H1 (cell line): ENCODE results near the gene TRMT10A. TPM values are rescaled to one million over a fixed set of nuclear protein-coding genes. Genes with fewer than 3 reads are reported as not detected.

ENCODE experiments used
- CTCF ChIA-PET: fragments of 300-600 bp; sonication (Branson Sonifier 250); formaldehyde crosslinking; loops from one replicate; lab custom pipeline; 2021; ENCODE audit not compliant: partially characterized antibody; lab: Charles Lee
- POLR2A ChIA-PET: fragments of 300-600 bp; sonication (Branson Sonifier 250); formaldehyde crosslinking; loops from one replicate; lab custom pipeline; 2021; ENCODE audit warnings: inconsistent platforms; ENCODE audit not compliant: partially characterized antibody; lab: Charles Lee
- DNase-seq, 2 experiments: peaks; one replicate each; pipeline versions ENCODE4 v3.0.0 to v3.0.0-alpha.2; 2010 to 2022; ENCODE audit warnings: low spot score in 2 of 2, low read depth in 1 of 2, mixed read lengths in 1 of 2
- FAIRE-seq: peaks from 2 replicates; lab custom pipeline; 2011; peaks lifted over from hg19 to GRCh38; lab: Jason Lieb, UNC
- H2AFZ ChIP-seq: 2 replicates; pipeline ENCODE4 v1.8.1; 2012; ENCODE audit warnings: low read length, inconsistent platforms
- H2AK5ac ChIP-seq: 2 replicates; pipeline ENCODE4 v1.6.1; 2013; ENCODE audit warnings: low read depth, low read length
- H2BK120ac ChIP-seq: replicated peaks from 2 replicates; pipeline ENCODE3; 2013; ENCODE audit warnings: low read depth, low read length, inconsistent platforms
- H2BK12ac ChIP-seq: 2 replicates; pipeline ENCODE4 v1.6.1; 2013; ENCODE audit warnings: low read depth, low read length
- H2BK15ac ChIP-seq: 2 replicates; pipeline ENCODE4 v1.6.1; 2013; ENCODE audit warnings: low read length
- H2BK20ac ChIP-seq: 2 replicates; pipeline ENCODE4 v1.6.1; 2013; ENCODE audit warnings: low read length
- H2BK5ac ChIP-seq: 2 replicates; pipeline ENCODE4 v1.6.1; 2013; ENCODE audit warnings: low read depth, low read length
- H3K14ac ChIP-seq: 2 replicates; pipeline ENCODE4 v1.6.1; 2013; ENCODE audit warnings: inconsistent platforms; ENCODE audit not compliant: insufficient read length
- H3K18ac ChIP-seq: 2 replicates; pipeline ENCODE4 v1.6.1; 2013; ENCODE audit warnings: low read length; ENCODE audit errors: extremely low read depth
- H3K23ac ChIP-seq: 2 replicates; pipeline ENCODE4 v1.6.1; 2013; ENCODE audit warnings: inconsistent platforms; ENCODE audit not compliant: insufficient read length
- H3K23me2 ChIP-seq: 2 replicates; pipeline ENCODE4 v1.6.1; 2013; ENCODE audit warnings: low read depth, low read length
- H3K27ac ChIP-seq: 2 replicates; pipeline ENCODE4 v1.6.1; 2011; ENCODE audit warnings: low read depth, low read length, inconsistent platforms
- H3K27me3 ChIP-seq, 4 experiments: replicated peaks in 1 of 4; 1 replicate in 1 of 4; 2 replicates in 3 of 4; pipeline versions ENCODE4 v1.6.1 to v1.8.1; 2011 to 2013; ENCODE audit warnings: low read length in 3 of 4, mild to moderate bottlenecking in 3 of 4, inconsistent platforms in 2 of 4, mixed read lengths in 2 of 4, moderate library complexity in 1 of 4; ENCODE audit not compliant: control insufficient read depth in 3 of 4, insufficient read depth in 3 of 4; ENCODE audit errors: extremely low read depth in 1 of 4
- H3K36me3 ChIP-seq, 4 experiments: 2 replicates each; pipeline versions ENCODE4 v1.6.1 to v1.8.1; 2011 to 2013; ENCODE audit warnings: mild to moderate bottlenecking in 4 of 4, low read length in 3 of 4, moderate library complexity in 2 of 4, control low read depth in 1 of 4, inconsistent platforms in 1 of 4; ENCODE audit not compliant: insufficient read depth in 4 of 4, control insufficient read depth in 2 of 4
- H3K4ac ChIP-seq: replicated peaks from 2 replicates; pipeline ENCODE3; 2013; ENCODE audit warnings: low read length, low read depth, mixed read lengths, inconsistent platforms; ENCODE audit not compliant: insufficient read length
- H3K4me1 ChIP-seq, 4 experiments: replicated peaks in 1 of 4; 1 replicate in 1 of 4; 2 replicates in 3 of 4; pipeline versions ENCODE4 v1.6.1 to v1.8.1; 2011 to 2013; ENCODE audit warnings: low read length in 3 of 4, inconsistent platforms in 2 of 4, mixed read lengths in 1 of 4; ENCODE audit not compliant: insufficient read depth in 4 of 4, control insufficient read depth in 3 of 4
- H3K4me2 ChIP-seq, 2 experiments: 2 replicates each; pipeline versions ENCODE4 v1.6.1 to v1.8.1; 2011 to 2013; ENCODE audit warnings: low read depth in 2 of 2, low read length in 2 of 2, control low read depth in 1 of 2, inconsistent platforms in 1 of 2, mild to moderate bottlenecking in 1 of 2; ENCODE audit not compliant: insufficient read depth in 1 of 2
- H3K4me3 ChIP-seq, 4 experiments: fragments of 200-600, 300-600 bp in 1 of 4; sonication (generic), shearing (Covaris generic), sonication (Bioruptor Twin) in 1 of 4; 2 replicates each; pipeline versions ENCODE4 v1.5.1 to v1.8.1; 2011 to 2016; ENCODE audit warnings: low read length in 4 of 4, low read depth in 3 of 4, control low read depth in 2 of 4, inconsistent platforms in 2 of 4, mild to moderate bottlenecking in 2 of 4, mixed read lengths in 1 of 4, moderate library complexity in 1 of 4; ENCODE audit not compliant: insufficient read depth in 2 of 4; ENCODE audit errors: extremely low read depth in 1 of 4
- H3K56ac ChIP-seq: replicated peaks from 2 replicates; pipeline ENCODE3; 2013; ENCODE audit warnings: low read depth, mild to moderate bottlenecking, mixed read lengths, low read length, inconsistent platforms; ENCODE audit not compliant: insufficient read length
- H3K79me1 ChIP-seq: 2 replicates; pipeline ENCODE4 v1.6.1; 2013; ENCODE audit warnings: low read depth, low read length, control low read depth
- H3K79me2 ChIP-seq, 2 experiments: 2 replicates each; pipeline versions ENCODE4 v1.6.1 to v1.8.1; 2012 to 2013; ENCODE audit warnings: low read length in 2 of 2, mild to moderate bottlenecking in 2 of 2, inconsistent platforms in 1 of 2; ENCODE audit not compliant: insufficient read depth in 2 of 2, control insufficient read depth in 1 of 2
- H3K9ac ChIP-seq, 4 experiments: replicated peaks in 1 of 4; 1 replicate in 1 of 4; 2 replicates in 3 of 4; pipeline versions ENCODE4 v1.6.1 to v1.8.1; 2011 to 2013; ENCODE audit warnings: low read depth in 3 of 4, low read length in 3 of 4, control low read depth in 2 of 4, mild to moderate bottlenecking in 2 of 4, moderate library complexity in 2 of 4, inconsistent platforms in 1 of 4; ENCODE audit errors: extremely low read depth in 1 of 4
- H3K9me3 ChIP-seq, 2 experiments: 2 replicates each; pipeline versions ENCODE4 v1.6.1 to v1.8.1; 2012 to 2013; ENCODE audit warnings: mild to moderate bottlenecking in 2 of 2, moderate library complexity in 2 of 2, control low read depth in 1 of 2, inconsistent platforms in 1 of 2, low read depth in 1 of 2, low read length in 1 of 2, mixed read lengths in 1 of 2; ENCODE audit not compliant: insufficient read depth in 2 of 2
- H4K20me1 ChIP-seq, 2 experiments: replicated peaks in 1 of 2; 2 replicates each; pipeline versions ENCODE3 to v1.8.1; 2011 to 2013; ENCODE audit warnings: inconsistent platforms in 2 of 2, low read length in 2 of 2, mild to moderate bottlenecking in 1 of 2; ENCODE audit not compliant: insufficient read depth in 2 of 2, control insufficient read depth in 1 of 2
- H4K5ac ChIP-seq: 2 replicates; pipeline ENCODE4 v1.6.1; 2013; ENCODE audit warnings: low read length, low read depth, mixed read lengths, inconsistent platforms; ENCODE audit not compliant: insufficient read length
- H4K8ac ChIP-seq: 2 replicates; pipeline ENCODE4 v1.8.0; 2013; ENCODE audit warnings: mild to moderate bottlenecking, moderate library complexity, low read length, inconsistent platforms; ENCODE audit not compliant: insufficient read depth; ENCODE audit errors: extremely low read depth
- H4K91ac ChIP-seq: replicated peaks from 2 replicates; pipeline ENCODE3; 2013; ENCODE audit warnings: low read length, mixed read lengths, inconsistent platforms; ENCODE audit not compliant: insufficient read length
- ASH2L ChIP-seq: fragments of 200-600, 300-600 bp; sonication (generic); IDR thresholded peaks from one replicate; pipeline ENCODE4 v1.7.1; 2017; ENCODE audit warnings: low read length
- WGBS, 2 experiments: shearing (Covaris generic) in 1 of 2; methylation state at CpG; one replicate each; pipeline versions ENCODE4 v1.1.6 to v1.1.7; 2013 to 2015; ENCODE audit warnings: low lambda C conversion rate in 2 of 2, mixed read lengths in 2 of 2, inconsistent platforms in 1 of 2, low coverage in 1 of 2, missing lambda C conversion rate in 1 of 2; ENCODE audit not compliant: insufficient replicate concordance in 2 of 2, insufficient coverage in 1 of 2, insufficient read length in 1 of 2; ENCODE audit errors: extremely low coverage in 1 of 2, missing lambda C conversion rate in 1 of 2; 5-methylcytosine and 5-hydroxymethylcytosine counted together
- polyA plus RNA-seq, 7 experiments: library from polyadenylated mRNA; depleted of rRNA in 3 of 7; stranded (reverse) in 5 of 7; unstranded in 2 of 7; fragments of >200 nt in 5 of 7; fragments of 200-250 nt in 2 of 7; gene quantifications; 1 replicate in 5 of 7; 2 replicates in 1 of 7; 4 replicates in 1 of 7; pipeline versions ENCODE4 v1.2.1 to v1.2.3, GENCODE V29; 2011 to 2013; ENCODE audit warnings: missing spikeins in 2 of 7, mixed read lengths in 2 of 7
- total RNA-seq: library from RNA; stranded (reverse); fragmentation: NEBNext Ultra II Directional; extraction: Animal tissue kit (Norgen Biotek cat#: 25700); gene quantifications from 2 replicates; pipeline ENCODE4 v1.2.1, GENCODE V29; 2021
- TF ChIP-seq, protein P1 (sequence below): IDR thresholded peaks from 2 replicates; pipeline ENCODE4 v1.6.1; 2011; ENCODE audit warnings: low read depth, mild to moderate bottlenecking, low read length; ENCODE audit not compliant: insufficient read depth

Gene TRMT10A
- total and polyA plus RNA-seq, 2 of the 8 experiments (the other 6 are each of a cell fraction or from before 2014, with no cell fraction given), result 1.5 to 3.8 TPM

- Histone ChIP-seq H4K8ac (no peak overlapping the region), H2AFZ (no peak overlapping the region), H3K79me2 (no peaks in the 10 kb centered on the region), H3K4me3 (no peak overlapping the region), H3K56ac (no peak overlapping the region), H3K23me2 (no peaks in the 10 kb centered on the region), H4K5ac (no peak overlapping the region), H3K4me1 (no peaks in the 10 kb centered on the region), H3K27ac (no peak overlapping the region), H3K36me3 (no peaks in the 10 kb centered on the region), H2BK20ac (no peak overlapping the region), H4K20me1 (no peaks in the 10 kb centered on the region), H2BK12ac (no peak overlapping the region), H3K4me2 (no peak overlapping the region), H2AK5ac (no peak overlapping the region), H3K23ac (no peak overlapping the region), H2BK120ac (no peak overlapping the region), H3K4ac (no peak overlapping the region), H2BK5ac (no peak overlapping the region), H3K18ac (no peak overlapping the region), H3K27me3 (no peaks in the 10 kb centered on the region), H3K14ac (no peak overlapping the region), H3K79me1 (no peaks in the 10 kb centered on the region), H3K9ac (no peak overlapping the region), H2BK15ac (no peak overlapping the region), H4K91ac (no peak overlapping the region), H3K9me3 (no peaks in the 10 kb centered on the region)
- ChIA-PET CTCF (no interaction called here), POLR2A (no interaction called here)
- 94 to 100% methylated on average over 2 to 3 of the region's 3 CpGs for WGBS, 2 experiments
- DNase-seq (no peak), FAIRE-seq (no peak)
- TF ChIP-seq, protein P1, sequence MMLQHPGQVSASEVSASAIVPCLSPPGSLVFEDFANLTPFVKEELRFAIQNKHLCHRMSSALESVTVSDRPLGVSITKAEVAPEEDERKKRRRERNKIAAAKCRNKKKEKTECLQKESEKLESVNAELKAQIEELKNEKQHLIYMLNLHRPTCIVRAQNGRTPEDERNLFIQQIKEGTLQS, result no peak
- TF ChIP-seq ASH2L, result no peak
These were observed 33.9 kb downstream of the TRMT10A start for GRCh38 chr4:99529956-99530355.
